ENCODE data around the gene PDE3A.

The PDE3A gene

GRCh38 chr12:20627001-20627588 lies 258.8 kb downstream of the PDE3A start:
- TF ChIP-seq, protein P1, sequence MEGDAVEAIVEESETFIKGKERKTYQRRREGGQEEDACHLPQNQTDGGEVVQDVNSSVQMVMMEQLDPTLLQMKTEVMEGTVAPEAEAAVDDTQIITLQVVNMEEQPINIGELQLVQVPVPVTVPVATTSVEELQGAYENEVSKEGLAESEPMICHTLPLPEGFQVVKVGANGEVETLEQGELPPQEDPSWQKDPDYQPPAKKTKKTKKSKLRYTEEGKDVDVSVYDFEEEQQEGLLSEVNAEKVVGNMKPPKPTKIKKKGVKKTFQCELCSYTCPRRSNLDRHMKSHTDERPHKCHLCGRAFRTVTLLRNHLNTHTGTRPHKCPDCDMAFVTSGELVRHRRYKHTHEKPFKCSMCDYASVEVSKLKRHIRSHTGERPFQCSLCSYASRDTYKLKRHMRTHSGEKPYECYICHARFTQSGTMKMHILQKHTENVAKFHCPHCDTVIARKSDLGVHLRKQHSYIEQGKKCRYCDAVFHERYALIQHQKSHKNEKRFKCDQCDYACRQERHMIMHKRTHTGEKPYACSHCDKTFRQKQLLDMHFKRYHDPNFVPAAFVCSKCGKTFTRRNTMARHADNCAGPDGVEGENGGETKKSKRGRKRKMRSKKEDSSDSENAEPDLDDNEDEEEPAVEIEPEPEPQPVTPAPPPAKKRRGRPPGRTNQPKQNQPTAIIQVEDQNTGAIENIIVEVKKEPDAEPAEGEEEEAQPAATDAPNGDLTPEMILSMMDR (IDR thresholded peaks at IDR 0.05): no peak

- TF ChIP-seq, protein P1 (IDR thresholded peaks at IDR 0.05): no peak
These were observed 260.0 kb downstream of the PDE3A start for GRCh38 chr12:20628226-20628787.

GRCh38 chr12:20628999-20629398 lies 260.7 kb downstream of the PDE3A start:
- TF ChIP-seq, protein P1 (IDR thresholded peaks at IDR 0.05): no peak

DNA sequence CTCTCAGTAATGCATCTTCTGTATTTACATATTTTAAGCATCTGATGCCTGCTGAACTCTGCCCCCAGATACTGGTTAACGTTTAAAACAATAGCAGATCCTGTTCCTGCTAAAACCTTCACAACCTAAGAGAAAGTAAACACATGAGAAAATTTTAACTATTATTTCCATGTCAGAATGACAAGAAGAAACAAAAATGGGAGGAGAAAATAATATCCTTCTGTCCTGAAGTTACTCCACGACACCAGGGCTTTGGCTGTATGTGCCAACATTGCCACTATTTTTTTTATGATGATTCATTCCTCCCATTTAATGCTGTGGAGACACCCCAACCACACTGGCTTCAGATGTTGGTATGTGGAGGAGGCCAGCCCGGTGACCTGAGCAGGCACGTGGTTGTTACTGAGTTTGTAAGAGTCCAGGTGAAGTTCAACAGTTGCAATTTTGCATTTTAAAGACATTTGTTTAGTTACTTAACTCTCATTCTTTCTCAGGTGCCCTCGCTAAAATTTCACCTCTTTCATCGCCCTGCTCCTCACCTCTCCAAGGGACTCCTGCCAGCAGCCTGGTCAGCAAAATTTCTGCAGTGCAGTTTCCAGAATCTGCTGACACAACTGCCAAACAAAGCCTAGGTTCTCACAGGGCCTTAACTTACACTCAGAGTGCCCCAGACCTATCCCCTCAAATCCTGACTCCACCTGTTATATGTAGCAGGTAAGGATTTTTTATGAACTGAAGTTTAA lies 261.2 kb downstream of the PDE3A start:
- TF ChIP-seq, protein P1 (IDR thresholded peaks at IDR 0.05): no peak

GRCh38 chr12:20631711-20632110 lies 263.4 kb downstream of the PDE3A start:
- TF ChIP-seq, protein P1 (IDR thresholded peaks at IDR 0.05): no peak

GRCh38 chr12:20641106-20641505 lies 272.8 kb downstream of the PDE3A start:
- TF ChIP-seq, protein P1 (IDR thresholded peaks at IDR 0.05): no peak

GRCh38 chr12:20643822-20644221 lies 275.5 kb downstream of the PDE3A start:
- TF ChIP-seq, protein P1 (IDR thresholded peaks at IDR 0.05): no peak

All from LNCAP (cell line).